ENCODE data around the gene TKT.
A peak's percentile ranks its signal among the peaks of the same experiment; 100 is the strongest.
"Not testable (repeated sequence)": the region's sequence is repeated elsewhere in the genome, so short reads cannot be mapped to it uniquely, and the experiment has no call there.

The TKT gene, protein sequence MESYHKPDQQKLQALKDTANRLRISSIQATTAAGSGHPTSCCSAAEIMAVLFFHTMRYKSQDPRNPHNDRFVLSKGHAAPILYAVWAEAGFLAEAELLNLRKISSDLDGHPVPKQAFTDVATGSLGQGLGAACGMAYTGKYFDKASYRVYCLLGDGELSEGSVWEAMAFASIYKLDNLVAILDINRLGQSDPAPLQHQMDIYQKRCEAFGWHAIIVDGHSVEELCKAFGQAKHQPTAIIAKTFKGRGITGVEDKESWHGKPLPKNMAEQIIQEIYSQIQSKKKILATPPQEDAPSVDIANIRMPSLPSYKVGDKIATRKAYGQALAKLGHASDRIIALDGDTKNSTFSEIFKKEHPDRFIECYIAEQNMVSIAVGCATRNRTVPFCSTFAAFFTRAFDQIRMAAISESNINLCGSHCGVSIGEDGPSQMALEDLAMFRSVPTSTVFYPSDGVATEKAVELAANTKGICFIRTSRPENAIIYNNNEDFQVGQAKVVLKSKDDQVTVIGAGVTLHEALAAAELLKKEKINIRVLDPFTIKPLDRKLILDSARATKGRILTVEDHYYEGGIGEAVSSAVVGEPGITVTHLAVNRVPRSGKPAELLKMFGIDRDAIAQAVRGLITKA

DNA sequence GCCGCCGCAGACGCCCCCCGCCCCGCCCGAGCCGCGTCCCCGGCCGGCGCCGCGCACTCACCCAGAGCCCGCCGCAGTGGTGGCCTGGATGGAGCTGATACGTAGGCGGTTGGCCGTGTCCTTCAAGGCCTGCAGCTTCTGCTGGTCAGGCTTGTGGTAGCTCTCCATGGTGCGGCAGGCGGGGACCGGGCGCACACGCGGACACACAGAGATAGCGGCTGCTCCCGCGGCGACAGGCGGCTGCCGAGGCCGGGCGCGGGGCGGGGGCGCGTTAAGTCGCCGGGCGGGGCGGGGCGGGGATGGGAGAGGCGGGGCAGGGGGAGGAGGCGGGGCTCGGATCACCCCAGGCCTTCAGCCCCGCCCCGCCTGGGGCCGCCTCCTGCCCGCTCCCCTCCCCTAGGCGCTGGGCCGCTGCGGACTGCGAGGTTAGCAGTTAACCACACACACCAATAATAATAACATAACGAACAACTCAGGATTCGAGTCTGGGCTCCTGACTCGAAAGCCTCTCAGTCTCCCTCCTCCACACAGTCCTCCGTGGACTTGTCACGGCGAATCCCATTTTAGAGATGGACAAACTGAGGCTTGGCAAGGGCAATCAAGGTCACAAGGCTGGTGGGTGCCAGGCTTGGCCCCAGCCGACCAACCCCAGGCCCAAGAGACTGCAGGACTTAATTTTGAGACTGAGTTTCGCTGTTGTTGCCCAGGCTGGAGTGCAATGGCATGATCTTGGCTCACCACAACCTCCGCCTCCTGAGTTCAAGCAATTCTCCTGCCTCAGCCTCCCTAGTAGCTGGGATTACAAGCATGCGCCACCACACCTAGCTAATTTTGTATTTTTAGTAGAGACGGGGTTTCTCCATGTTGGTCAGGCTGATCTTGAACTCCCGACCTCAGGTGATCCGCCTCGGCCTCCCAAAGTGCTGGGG, at the start of gene TKT:
Gene TKT, minus strand, starts transcription at position 248 of the 929 bp plus-strand sequence. Its CDS starts 80 bp downstream, at position 168.
- DNase-seq = peak; percentile 96

DNA sequence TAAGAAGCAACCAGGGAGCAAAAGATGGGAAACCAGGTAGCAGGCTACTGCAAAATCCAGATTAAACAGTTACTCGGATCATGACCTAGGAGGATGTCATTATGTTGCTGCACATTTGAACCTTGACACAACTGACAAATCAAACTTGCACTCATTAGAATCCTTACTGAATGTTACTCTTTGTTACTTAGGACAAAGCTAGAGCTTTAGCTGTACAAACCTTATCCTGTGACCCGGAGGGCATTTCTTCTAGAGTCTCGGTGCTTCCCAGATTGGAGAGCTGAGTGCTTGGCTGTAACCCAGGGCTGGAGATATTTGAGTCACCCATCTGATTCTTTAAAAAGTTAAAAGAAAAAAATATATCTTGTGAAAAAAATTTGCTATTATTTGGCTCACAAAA, 48.1 kb upstream of the TKT start:
- no peak for DNase-seq

DNA sequence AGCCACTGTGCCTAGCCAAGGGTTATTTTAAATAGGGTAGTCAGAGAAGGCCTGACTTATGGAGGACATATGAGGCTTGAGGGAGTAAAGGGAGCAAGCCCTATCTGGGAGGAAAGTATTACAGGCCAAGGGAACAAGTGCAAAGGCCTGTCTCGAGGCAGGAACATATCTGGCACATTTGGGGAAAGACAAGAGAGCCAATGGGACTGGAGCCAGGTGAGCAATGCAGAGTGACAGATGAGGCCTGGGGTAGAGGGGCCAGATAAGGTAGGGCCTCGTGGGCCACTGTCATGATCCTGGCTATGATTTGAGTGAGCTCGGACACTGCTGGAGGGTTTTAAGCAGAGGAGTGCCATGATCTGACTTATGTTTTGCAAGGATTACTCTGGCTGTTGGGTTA, 47.7 kb upstream of the TKT start:
- DNase-seq = no peak

DNA sequence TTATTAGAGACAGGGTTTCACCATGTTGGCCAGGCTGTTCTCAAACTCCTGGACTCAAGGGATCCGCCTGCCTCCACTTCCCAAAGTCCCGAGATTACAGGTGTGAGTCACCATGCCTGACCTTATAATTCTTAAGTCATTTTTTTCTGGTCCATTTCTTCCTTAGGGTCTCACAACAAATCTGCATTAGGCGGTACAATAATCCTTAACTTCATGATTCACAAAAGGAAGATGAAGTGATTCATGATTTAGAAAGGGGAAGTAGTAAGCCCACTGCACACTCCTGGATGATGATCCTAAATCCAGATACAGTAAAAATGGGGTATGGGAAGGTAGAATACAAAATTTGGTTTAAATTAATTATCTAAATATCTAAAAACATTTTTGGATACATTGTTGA, 45.0 kb upstream of the TKT start:
- DNase-seq = no peak

DNA sequence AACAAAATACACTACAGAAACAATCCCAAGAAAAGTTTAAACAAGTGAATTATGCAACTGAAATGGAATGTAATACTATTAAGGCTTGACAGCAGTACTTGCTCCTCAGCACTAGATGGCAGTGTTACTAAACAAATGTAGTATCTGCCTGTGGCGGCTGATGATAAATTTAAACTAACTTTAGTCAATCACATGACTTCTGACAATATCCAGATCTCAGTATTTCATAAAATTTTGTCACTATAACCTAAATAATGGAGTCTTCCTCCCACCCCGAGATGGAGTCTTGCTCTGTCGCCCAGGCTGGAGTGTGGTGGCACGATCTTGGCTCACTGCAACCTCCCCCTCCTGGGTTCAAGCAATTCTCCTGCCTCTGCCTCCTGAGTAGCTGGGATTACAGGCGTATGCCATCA, 43.8 kb upstream of the TKT start:
- peak; percentile 85 for DNase-seq

DNA sequence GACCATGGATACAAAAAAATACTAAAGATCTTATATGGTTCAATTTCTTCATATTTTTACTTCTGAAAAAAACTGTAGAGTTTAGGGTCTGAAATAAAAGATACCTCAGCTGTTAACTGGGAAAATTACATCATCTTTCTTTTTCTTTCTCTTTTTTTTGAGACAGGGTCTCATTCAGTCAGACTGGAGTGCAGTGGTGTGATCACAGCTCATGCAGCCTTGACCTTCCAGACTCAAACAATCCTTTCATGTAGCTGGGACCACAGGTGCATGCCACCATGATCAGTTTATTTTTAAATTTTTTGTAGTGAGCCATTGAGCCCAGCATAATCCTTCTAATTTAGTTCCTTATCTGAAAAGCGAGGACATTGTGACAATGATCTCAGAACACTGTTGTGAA, 39.6 kb upstream of the TKT start:
- DNase-seq = no peak

DNA sequence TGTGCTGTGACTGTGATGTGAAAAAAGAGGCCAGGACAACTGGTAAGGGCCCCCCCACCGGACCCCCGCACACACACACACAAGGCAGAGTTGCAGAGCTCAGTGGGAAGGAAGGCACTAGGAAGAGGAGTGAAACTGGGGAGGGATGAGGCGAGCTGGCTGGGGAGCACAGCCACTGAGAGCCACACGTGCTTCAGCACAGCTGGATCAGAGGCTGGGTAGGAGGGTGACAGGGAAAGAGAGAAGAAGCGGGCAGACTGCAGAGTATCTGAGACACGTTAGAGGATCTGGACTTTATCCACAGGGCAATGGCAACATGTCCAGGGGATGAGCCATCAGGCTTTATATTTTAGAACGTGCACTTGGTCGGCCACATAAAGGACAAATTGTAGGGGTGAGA, 38.0 kb upstream of the TKT start:
- no peak for DNase-seq

DNA sequence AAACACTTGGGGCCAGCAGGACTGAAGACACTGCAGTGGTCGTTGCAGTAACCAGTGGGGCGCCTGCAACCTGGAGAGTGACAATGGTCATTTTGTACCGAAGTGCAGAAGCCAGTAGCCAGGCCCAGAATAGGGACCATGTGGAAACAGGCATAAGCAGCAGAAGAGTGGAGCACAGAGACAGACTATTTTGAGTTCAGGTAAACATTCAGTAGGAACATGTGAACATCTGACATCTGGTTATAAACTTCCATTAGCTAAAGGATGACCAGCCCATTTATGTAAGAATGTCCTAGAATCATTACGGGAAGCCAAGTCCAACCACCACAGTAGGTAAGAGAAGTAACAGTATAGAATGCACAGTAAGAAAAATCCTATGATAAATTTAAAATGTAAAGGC, 32.4 kb upstream of the TKT start:
- DNase-seq = no peak

DNA sequence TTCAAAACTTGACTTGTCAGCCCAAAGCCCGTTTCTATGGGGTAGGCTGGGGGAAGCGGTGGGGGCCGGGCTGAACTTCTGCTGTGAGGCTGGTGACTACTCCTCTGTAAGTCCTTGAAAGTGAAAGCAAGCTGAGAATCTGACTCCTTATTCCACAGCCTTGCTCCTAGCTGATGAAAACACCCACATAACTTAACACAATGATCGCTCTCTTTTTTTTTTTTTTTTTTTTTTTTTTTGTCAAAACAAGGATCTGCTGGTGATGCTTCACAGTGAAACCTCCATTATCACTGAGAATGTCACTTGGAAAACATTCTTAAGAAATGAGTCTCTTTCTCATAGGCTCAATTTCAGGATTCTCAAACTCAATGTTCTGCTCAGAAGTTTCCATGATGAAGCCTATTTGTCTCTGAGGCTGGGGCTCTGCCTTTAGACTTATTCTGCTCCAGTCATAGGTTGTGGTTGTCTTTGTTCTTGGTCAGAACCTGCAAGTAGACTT, 31.4 kb upstream of the TKT start:
- DNase-seq = no peak

DNA sequence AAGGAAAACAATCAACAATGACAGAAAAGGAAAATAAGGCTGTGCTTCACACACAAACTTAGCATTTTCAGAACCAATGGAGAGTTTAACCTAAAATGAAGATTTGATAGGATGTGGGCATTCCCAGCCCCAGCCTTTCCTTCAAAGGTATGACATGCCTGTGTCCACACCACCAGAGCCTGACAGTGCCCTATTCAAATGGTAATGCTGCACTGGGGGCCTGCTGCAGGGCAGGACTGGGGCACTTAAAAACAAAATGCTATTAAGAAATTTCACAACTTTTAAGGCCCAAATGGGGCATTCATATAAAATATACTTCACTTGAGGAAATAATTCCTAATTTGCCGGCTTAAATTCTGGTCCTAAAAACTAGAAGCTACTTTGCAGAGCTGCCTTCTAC, 30.9 kb upstream of the TKT start:
- no peak for DNase-seq

DNA sequence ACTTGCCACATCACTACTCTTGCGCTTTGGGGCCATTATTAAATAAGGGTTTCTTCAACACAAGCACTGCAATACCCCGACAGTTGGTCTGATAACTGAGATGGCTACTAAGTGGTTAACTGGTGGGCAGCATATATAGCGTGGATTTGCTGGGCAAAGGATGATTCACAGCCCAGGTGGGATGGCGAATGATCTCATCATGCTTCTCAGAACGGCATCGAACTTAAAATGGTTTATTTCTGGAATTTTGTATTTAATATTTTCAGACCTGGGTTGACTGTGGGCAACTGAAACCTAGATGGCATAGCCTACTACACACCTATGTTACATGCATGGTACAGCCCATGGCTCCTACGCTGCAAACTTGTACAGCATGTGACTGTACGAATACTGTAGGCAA, 26.8 kb upstream of the TKT start:
- no peak for DNase-seq

DNA sequence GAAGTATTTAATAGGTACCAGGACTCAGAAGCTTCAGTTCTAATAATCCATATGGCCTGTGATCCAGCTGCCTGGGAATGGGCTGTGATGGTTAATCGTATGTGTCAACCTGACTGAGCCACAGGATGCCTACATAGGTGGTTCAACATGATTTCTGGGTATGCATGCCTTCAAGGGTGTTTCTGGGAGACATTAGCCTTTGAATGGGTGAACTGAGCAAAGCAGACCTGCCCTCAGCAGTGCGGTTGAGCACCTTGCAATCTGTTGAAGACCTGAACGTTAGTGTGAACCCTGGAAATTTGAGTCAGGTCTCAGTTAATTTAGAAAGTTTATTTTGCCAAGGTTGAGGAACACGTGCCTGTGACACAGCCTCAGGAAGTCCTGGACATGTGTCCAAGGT, 22.8 kb upstream of the TKT start:
- no peak for DNase-seq

DNA sequence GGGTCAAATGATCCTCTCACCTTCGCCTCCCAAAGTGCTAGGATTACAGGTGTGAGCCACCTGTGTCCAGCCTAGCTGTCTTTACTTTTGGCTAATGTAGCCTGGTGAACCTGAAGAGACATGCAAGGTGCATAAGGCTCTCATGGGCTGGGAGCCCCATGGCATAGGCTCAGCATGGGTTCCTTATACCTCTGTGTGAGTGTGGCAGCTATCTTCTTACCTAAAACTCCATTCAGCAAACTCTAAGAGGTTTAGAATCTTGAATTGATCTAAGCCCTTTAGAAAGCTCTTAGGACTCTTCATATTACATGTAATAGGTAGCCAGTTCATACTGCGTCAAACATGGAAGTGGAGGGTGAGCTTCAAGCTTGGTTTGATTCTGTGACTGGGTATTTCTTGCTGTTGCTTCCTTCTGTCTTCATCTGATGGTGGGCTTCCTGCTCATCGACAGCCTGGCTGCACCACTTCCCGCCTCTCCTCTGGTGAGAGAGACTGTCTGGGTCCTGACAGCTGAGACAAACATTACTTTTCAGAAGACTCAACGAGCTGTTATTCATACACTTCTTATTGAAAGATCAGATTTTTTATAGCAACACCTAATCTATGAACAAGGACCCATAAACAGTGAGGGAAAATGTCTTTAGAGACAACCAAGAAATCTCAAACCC, 19.2 kb upstream of the TKT start:
- peak; percentile 51 for DNase-seq

DNA sequence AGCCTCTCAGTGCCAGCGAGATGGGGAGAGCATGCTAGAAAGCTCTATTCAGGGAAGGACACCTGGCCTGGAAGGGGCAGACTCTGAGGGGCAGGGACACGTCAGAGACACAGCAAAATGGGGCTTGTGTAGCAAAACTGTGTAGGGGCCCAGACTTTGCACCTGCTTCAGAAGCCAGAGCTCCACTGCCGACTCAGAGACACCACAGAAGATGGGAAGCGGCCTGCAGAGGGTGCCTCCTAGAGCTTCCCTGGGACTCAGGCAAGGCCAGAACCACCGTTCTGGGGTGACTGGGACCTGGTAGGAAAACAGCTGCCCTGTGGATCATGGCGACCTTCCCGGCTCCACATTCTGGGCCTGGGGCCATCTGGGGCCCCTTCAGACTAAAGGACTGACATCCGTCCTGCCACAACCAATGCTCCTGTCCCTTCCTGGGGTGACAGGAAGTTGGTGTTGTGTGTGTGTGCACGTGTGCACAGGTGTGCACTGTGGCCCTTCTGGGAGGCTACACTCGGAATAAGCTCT, 17.4 kb upstream of the TKT start:
- DNase-seq = no peak

DNA sequence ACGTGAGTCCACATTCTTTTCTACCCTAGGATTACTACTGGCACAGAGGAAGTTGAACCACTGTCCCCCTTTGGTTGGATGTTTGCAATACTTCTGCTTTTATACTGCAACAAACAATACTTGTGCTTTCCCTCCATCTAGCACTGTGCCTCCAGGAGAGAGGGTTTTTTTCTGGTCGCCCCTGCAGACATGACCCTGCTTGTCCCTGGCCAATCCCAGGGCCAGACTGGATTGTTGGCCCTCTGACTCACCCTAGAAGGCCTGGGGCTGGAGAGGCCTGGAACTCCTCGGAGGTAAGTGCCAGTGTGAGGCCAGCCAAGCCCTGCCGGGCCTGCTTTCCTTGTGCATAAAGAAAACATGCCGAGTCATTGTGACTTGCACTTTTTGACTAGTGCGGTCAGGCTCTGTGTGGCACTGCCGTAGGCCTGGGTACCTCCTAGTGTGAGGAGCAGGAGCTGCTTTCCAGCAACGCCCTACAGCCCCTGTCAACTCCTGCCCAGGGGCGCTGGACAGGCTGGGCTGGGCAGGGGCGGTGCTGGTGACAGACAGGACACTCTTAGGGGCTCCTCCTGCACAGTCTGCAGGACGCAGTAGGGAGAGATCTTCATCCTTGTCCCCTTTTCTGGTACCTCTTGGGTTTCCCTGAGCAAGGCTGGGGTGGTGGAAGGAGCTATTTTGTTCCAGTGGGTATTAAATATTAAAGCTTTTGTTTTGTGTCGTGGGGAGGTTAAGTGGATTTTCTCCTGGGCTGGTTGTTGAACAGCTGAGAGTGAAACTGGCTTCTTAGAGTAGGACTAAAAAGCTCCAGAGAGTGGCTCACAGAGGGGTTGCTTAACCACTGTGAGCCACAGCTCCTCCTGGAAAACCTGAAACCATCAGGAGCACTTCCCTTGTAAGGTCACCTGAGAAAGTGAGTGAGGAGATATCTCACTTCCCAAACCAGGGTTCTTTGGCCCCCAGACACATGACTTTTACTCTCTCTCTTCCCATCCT, 14.4 kb upstream of the TKT start:
- DNase-seq = peak; percentile 100

DNA sequence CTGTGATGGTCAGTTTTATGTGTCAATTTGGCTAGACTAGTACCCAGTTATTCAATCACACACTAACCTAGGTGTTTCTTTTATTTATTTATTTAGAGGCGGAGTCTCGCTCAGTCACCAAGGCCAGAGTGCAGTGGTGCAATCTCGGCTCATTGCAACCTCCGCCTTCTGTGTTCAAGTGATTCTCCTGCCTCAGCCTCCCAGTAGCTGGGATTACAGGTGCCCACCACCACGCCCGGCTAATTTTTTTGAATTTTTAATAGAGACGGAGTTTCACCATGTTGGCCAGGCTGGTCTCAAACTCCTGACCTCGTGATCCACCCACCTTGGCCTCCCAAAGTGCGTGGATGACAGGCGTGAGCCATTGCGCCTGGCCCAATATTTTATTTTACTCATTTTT, 13.4 kb upstream of the TKT start:
- not testable (repeated sequence) for DNase-seq

DNA sequence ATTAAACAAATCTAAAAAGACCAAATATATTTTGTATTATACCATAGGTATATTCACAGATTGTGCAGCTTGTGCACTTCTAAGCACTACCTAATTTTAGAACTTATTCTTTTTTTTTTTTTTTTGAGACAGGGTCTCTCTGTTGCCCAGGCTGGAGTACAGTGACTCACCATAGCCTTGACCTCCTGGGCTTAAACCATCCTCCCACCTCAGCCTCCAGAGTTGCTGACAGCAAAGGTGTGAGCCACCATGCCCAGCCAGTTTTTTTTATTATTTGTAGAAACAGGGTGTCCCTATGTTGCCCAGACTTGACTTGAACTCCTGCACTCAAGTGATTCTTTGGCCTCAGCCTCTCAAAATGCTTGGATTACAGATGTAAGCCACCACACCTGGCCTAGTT, 11.9 kb upstream of the TKT start:
- DNase-seq = no peak

DNA sequence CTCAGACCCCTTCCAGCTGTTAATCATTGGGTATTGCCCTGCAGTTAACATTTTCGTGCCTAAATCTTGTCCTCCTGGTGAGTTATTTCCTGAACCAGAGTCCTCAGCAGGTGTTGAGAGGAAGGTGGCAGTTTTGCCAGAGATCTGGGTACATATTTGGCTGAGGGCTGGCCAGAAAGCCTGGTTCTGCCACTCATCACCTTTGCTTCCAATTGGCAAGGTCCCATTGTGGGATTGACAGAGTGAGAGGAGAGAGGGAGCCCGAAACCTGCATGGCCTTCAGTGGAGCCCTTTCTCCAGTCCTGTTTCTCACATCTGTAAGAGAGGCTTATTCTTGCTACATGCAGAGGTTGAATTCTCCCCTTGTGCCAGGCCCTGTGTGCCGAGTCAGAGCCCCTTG, 8.9 kb upstream of the TKT start:
- DNase-seq = no peak

DNA sequence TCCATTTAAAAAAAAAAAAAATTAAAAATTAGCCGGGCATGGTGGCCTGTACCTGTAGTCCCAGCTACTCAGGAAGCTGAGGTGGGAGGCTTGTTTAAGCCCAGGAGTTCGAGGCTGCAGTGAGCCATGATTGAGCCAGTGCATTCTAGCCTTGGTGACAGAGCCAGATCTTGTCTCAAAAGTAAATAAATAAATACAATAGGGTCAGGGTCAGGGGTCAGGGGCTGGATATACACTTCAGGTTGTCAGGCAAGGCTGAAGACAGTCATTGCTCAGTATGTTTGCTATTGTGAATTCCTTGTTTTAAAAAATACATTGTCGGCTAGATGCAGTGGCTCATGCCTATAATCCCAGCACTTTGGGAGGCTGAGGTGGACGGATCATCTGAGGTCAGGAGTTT, 8.1 kb upstream of the TKT start:
- no peak for DNase-seq

DNA sequence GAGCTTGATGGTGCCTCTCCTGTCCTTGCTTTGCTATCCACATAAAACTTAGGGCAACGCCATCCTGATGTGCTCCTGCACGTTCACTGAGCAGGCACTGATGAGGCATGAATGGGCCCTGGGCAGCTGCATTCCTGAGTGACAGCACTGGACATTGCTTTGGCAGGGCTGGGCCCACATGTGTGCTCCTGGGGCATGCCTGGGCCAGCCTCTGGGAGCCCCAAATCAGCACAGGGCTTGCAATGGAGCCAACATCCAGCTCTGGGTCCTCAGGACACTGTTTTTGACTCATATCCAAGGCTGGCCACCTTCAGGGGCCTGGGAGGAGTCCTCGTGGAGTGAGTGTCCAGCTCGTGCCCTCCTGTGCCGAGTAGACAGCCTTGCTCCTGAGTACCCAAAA, 5.9 kb upstream of the TKT start:
- DNase-seq = no peak

DNA sequence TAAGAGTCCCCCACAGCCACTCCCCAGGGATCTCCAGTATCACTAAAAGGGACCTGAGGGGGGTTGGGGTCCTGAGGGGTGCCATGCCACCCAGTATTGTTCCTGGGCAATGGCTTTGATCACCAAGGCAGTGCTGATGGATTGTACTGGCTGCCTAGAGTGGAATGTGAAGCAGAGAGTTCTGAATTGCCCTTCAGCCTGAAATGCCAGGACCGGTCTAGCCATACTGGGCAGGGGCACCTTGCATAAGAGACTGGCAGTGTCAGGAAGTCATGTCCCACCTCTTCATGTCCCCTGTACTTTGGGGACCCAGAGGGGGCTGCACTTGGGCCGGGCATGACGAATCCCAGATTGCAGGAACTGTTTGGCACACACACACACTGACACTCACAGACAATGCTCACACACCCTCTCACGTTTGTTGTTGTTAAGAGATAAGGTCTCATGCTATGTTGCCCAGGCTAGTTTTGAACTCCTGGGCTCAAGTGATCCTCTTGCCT, 4.5 kb upstream of the TKT start:
- DNase-seq = no peak

Measured in hematopoietic multipotent progenitor cell treated with erythropoietin and hydrocortisone succinate and interleukin-3 and kit ligand, for 6 days (in vitro differentiated cells).